ENCODE results near the gene WDR53.
"Not testable (repeated sequence)": the region's sequence is repeated elsewhere in the genome, so short reads cannot be mapped to it uniquely, and the experiment has no call there.

WDR53 gene

GRCh38 chr3:196555295-196555694, 13.1 kb downstream of the WDR53 start:
- no peak overlapping the region for H3K4me3 ChIP-seq (ENCODE audit: low read depth, low read length)
- no peak for DNase-seq (ENCODE audit: low read depth)
- no peak for TF ChIP-seq POLR2A (IDR thresholded peaks at IDR 0.05; ENCODE audit: extremely low read depth, insufficient read length)
- TF ChIP-seq, protein P1, sequence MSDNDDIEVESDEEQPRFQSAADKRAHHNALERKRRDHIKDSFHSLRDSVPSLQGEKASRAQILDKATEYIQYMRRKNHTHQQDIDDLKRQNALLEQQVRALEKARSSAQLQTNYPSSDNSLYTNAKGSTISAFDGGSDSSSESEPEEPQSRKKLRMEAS (IDR thresholded peaks at IDR 0.05; ENCODE audit: low read depth, low read length) = no peak
- no peak for TF ChIP-seq MYC (IDR thresholded peaks at IDR 0.05; ENCODE audit: low read depth, low read length)
- TF ChIP-seq, protein P2, sequence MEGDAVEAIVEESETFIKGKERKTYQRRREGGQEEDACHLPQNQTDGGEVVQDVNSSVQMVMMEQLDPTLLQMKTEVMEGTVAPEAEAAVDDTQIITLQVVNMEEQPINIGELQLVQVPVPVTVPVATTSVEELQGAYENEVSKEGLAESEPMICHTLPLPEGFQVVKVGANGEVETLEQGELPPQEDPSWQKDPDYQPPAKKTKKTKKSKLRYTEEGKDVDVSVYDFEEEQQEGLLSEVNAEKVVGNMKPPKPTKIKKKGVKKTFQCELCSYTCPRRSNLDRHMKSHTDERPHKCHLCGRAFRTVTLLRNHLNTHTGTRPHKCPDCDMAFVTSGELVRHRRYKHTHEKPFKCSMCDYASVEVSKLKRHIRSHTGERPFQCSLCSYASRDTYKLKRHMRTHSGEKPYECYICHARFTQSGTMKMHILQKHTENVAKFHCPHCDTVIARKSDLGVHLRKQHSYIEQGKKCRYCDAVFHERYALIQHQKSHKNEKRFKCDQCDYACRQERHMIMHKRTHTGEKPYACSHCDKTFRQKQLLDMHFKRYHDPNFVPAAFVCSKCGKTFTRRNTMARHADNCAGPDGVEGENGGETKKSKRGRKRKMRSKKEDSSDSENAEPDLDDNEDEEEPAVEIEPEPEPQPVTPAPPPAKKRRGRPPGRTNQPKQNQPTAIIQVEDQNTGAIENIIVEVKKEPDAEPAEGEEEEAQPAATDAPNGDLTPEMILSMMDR (IDR thresholded peaks at IDR 0.05; ENCODE audit: low read depth, low read length) = no peak

GRCh38 chr3:196554205-196554604, 14.1 kb downstream of the WDR53 start:
- peak overlapping the region; percentile 10 for H3K4me3 ChIP-seq (ENCODE audit: low read depth, low read length)
- peak; percentile 79 for DNase-seq (ENCODE audit: low read depth)
- TF ChIP-seq, protein P1 (IDR thresholded peaks at IDR 0.05; ENCODE audit: low read depth, low read length) = peak; percentile 45; the same call in 1 of the 2 replicates
- TF ChIP-seq MYC (IDR thresholded peaks at IDR 0.05; ENCODE audit: low read depth, low read length) = no peak

DNA sequence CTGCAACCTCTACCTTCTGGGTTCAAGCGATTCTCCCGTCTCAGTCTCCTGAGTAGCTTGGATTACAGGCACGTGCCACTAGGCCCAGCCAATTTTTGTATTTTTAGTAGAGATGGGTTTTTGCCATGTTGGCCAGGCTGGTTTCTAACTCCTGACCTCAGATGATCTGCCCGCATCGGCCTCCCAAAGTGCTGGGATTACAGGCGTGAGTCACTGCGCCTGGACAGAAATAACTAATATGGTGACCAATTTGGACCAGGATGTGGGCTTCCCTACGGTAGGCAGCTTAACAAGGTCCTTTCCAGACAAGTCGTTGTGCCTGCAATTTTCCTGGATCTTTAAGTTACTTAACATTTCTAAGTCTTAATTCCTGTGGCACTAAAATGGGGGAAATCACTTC, 14.8 kb downstream of the WDR53 start:
- DNase-seq (ENCODE audit: low read depth) = no peak
- TF ChIP-seq MYC (IDR thresholded peaks at IDR 0.05; ENCODE audit: low read depth, low read length) (no peak), POLR2A (IDR thresholded peaks at IDR 0.05; ENCODE audit: extremely low read depth, insufficient read length) (no peak)
- TF ChIP-seq, protein P2 (IDR thresholded peaks at IDR 0.05; ENCODE audit: low read depth, low read length) = no peak
- TF ChIP-seq, protein P1 (IDR thresholded peaks at IDR 0.05; ENCODE audit: low read depth, low read length) = no peak
- no peak overlapping the region for H3K4me3 ChIP-seq (ENCODE audit: low read depth, low read length)

DNA sequence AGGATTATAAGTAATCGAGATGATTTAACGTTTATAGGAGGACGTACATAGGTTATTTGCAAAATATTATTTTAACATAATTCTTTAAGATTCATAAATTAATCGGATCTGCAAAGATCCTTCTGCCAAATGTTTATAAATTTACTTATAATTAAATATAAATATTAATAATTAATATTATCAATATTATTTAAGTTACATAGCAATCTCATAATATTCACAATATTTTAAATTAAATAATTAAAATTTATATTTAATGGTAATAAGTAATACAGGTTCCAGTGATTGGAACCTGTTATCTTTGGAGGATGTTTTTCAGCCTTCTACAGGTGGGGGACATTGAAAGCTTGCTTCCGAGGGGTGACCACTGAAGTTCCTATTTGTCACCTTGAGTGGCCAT, 16.1 kb downstream of the WDR53 start:
- TF ChIP-seq POLR2A (IDR thresholded peaks at IDR 0.05; ENCODE audit: extremely low read depth, insufficient read length) (no peak), MYC (IDR thresholded peaks at IDR 0.05; ENCODE audit: low read depth, low read length) (no peak)
- TF ChIP-seq, protein P1 (IDR thresholded peaks at IDR 0.05; ENCODE audit: low read depth, low read length) = no peak
- TF ChIP-seq, protein P2 (IDR thresholded peaks at IDR 0.05; ENCODE audit: low read depth, low read length) = no peak
- H3K4me3 ChIP-seq (ENCODE audit: low read depth, low read length) = no peak overlapping the region
- DNase-seq (ENCODE audit: low read depth) = no peak

- H3K4me3 ChIP-seq (ENCODE audit: low read depth, low read length); DNase-seq (ENCODE audit: low read depth): not testable (repeated sequence)
Measured at GRCh38 chr3:196550172-196550571, 18.2 kb downstream of the WDR53 start.

- DNase-seq (ENCODE audit: low read depth) = not testable (repeated sequence)
Measured at GRCh38 chr3:196549312-196549711, 19.0 kb downstream of the WDR53 start.

DNA sequence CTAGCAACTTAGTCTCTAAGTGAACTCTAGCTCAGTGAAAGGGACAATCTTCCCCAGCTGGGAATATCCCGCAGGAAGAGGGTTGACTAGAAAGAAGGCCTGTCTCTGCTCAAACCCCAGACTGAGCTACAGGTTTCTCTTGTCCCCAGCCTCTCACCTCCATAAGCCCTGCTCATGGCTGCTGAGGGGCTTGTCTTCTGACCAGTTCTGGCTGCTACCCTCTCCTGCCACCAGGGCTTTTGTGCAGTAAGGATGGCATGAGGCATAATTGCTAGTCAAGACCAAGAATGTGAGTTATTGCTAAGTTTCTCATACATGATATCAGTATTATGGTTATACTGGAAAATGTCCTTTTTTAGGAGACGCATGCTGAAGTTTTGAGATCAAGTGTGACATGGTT, 21.3 kb downstream of the WDR53 start:
- TF ChIP-seq, protein P2 (IDR thresholded peaks at IDR 0.05; ENCODE audit: low read depth, low read length) = no peak
- TF ChIP-seq, protein P1 (IDR thresholded peaks at IDR 0.05; ENCODE audit: low read depth, low read length) = no peak
- no peak for TF ChIP-seq MYC (IDR thresholded peaks at IDR 0.05; ENCODE audit: low read depth, low read length)
- TF ChIP-seq POLR2A (IDR thresholded peaks at IDR 0.05; ENCODE audit: extremely low read depth, insufficient read length) = no peak

More at GRCh38 chr3:196549312-196549711, 19.0 kb downstream of the WDR53 start:
- H3K4me3 ChIP-seq (ENCODE audit: low read depth, low read length) = not testable (repeated sequence)

More for the DNA sequence above, 21.3 kb downstream of the WDR53 start:
- H3K4me3 ChIP-seq (ENCODE audit: low read depth, low read length) = no peak overlapping the region
- DNase-seq (ENCODE audit: low read depth) = no peak

Data from NB4 (cell line).